ENCODE results near the gene ANK3.

DNA sequence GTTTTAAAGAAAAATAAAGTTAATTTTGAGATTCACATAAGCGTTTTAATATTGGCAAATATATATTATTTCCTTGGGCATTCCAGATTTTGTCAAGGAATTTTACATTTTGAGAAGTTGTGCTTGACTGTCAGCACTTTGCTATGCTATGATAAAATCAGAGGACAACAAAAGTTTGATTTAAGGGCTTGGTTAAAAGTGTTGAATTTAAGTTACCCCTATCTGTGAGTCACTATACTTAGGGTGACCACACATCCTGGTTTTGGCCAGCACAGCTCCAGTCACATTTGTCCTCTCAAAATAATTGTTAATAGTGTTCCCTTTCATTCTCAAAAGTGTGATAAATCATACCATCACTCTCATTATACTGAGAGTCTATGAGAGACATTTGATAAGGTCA is 34.2 kb upstream of the ANK3 start:
- TF ChIP-seq, protein P1, sequence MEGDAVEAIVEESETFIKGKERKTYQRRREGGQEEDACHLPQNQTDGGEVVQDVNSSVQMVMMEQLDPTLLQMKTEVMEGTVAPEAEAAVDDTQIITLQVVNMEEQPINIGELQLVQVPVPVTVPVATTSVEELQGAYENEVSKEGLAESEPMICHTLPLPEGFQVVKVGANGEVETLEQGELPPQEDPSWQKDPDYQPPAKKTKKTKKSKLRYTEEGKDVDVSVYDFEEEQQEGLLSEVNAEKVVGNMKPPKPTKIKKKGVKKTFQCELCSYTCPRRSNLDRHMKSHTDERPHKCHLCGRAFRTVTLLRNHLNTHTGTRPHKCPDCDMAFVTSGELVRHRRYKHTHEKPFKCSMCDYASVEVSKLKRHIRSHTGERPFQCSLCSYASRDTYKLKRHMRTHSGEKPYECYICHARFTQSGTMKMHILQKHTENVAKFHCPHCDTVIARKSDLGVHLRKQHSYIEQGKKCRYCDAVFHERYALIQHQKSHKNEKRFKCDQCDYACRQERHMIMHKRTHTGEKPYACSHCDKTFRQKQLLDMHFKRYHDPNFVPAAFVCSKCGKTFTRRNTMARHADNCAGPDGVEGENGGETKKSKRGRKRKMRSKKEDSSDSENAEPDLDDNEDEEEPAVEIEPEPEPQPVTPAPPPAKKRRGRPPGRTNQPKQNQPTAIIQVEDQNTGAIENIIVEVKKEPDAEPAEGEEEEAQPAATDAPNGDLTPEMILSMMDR (IDR thresholded peaks at IDR 0.05) = no peak
- no peak for TF ChIP-seq POLR2A (IDR thresholded peaks at IDR 0.05)
- TF ChIP-seq POLR2AphosphoS5 (IDR thresholded peaks at IDR 0.05) = no peak
- no peak for TF ChIP-seq EP300 (IDR thresholded peaks at IDR 0.05)
